IPS-11a (cell line): ENCODE measurements around the gene DBNL.

Source experiments
- H3K4me3 ChIP-seq: one replicate; pipeline ENCODE4 v1.5.1; 2013; ENCODE audit warnings: low read depth, low read length, control low read depth

The DBNL gene

DNA sequence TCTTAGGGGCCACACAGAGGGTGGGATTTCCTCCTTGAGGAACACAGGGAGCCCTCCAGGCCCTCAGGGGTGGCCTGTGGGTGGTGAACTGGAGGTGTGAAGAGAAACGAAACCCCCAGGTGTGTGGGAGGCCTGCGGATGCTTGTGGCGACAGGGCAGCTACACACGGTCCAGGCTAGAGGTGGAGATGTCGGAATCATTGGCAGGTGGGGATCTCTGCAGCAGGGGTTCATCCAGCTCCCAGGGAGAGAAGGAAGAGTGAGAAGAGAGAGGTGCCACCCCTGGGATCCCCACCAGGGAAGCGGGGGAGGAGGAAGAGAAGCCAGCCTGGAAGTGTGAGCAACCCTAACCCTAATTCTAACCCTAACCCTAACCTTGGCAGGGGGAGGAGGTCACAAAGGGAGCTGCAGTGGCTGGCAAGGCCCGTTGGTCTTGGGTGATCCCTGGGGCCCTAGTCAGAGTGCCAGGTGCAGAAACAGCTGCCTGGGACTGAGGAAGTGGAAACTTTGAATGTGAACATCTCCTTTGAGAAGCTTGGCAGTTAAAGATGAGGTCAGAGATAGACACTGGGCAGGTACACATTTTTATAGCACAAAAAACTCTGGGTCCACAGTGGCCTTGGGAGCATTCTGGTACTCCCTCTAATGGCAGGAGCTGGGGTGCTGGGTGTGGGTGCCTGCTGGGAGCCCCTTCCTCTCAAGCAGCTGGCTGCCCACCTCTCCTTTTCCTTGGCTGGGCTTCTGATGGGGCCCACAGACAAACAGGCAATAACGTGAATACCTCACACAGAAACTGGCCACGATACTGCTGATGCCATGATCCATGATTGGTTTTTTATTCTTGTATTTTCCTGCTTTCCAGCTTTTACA lies 52.8 kb downstream of the DBNL start:
- H3K4me3 ChIP-seq = no peak overlapping the region

DNA sequence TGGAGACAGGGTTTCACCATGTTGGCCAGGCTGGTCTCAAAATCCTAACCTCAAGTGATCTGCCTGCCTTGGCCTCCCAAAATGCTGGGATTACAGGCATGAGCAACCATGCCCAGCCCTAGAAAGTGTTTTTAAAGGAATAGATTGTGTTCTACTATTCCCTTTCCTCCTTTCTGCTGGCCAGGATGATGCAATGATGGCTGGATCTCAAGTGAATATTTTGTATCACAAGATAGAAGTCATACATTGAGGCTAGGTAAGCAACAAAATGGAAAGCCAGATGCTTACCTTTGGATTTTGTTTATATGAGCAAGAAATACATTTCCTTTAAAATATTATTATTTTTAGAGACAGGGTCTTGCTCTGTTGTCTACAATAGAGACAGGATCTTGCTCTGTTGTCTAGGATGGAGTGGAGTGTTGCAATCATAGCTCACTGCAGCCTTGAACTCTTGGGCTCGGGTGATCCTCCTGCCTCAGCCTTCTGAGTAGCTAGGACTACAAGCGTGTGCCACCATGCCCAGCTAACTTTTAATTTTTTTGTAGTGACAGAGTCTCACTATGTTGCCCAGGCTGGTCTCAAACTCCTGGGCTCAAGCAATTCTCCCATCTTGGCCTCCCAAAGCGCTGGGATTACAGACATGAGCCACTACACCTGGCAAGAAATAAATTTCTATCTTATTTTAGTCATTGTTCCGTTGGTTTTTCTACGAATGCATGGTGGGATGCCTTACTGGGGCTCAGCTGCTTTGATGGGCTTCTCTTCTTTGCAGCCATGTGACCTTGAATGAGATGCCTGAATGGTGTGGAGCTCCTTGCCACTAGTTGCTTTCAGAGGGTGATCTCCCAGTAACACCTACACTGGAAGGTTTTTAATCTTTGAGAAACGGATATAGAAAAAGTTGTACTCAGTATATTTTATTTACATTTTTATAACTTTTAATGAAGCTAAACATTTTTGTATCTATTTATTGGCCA lies 53.9 kb downstream of the DBNL start:
- H3K4me3 ChIP-seq = no peak overlapping the region

DNA sequence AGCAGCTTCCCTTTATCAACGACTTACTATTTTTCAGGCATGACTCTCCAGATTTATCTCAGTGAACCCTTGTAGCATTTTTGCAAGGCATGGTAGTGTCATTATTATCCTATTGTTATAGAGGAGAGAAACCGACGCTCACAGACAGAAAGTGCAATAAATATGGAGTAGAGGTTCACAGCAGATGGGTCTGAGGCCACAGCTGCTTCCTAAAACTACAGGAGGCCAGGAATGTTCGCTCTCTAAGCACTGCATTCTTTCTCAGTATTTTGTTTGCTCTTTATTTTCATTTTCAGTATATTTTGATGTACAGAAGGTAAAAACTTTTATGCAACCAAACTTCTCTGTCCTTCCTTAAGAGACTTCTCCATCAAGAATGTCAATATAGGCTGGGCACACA lies 55.2 kb downstream of the DBNL start:
- H3K4me3 ChIP-seq = no peak overlapping the region

- H3K4me3 ChIP-seq = no peak overlapping the region
These were observed 56.2 kb downstream of the DBNL start for GRCh38 chr7:44100458-44101302.

DNA sequence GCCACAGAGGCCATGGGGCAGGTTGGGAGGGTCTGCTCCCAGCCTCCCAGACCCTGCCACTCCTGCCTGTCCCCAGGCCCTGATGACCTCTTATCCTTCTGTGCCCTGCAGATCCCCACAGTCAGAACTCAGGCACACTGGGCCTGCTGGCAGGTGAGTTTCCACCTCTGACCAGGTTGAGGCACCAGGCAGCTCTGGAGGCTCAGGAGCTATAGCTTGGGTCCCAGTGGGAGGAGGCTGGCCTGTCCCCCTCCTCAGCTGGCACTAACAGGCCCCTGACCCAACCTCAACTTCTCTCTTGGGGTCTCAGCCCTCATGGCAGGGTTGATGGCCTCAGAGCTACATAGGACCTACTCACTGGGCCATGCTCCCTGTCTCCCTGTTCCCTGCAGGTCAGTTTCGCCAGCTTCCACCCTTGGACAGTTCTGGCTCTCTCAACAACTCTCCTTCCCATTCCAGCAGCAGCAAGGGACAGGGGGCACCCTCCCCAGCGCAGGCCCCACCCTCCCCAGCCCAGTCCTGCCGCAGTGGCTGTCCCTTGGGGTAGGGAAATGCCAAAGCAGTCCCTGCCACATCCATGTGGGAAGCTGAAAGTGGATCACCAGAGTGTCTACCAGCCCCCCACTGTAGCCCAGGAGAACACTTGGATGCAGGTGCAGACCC lies 56.9 kb downstream of the DBNL start:
- H3K4me3 ChIP-seq = no peak overlapping the region

DNA sequence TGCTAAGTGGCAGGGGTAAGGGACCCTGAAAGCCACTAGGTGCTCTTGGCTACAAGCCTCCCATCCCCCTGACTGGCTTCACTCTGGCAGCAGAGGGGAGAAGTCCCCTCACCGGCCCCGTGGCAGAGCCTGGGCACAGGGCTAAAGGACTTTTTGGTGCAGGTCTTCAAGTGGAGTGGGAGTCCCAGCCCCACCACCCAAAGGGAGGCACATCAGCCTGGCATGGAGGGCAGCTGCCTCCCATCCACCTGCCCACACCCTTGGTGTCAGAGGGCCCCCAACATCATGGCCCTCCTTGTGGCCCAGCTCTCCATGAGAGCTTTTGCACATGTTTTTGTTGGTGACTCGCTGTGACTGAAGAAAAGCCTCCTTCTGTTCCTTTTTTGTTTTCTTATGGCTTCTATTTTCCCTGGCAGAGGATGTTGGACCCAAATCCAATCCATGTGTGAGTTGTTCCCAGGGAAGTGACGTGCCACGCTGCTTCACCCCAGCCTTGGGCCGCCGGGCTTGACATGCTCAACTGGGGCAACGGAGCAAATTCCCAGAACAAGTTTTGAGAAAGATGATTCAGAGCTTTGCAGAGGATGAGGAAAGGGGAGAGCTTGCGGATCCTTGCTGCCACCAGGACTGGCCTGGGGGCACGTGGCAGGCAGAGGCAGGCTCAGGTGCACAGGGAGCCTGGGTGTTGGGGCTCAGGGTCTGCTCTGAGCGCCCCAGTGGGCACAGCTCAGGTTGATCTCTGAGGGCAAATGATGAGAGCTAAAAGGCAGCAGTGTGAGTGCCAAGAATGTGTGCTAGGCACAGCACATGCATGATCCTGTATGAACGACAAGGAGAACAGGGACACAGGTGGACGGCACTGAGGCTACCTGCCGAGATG lies 57.7 kb downstream of the DBNL start:
- H3K4me3 ChIP-seq = no peak overlapping the region

- no peak overlapping the region for H3K4me3 ChIP-seq
These were observed 58.5 kb downstream of the DBNL start for GRCh38 chr7:44102846-44103565.

DNA sequence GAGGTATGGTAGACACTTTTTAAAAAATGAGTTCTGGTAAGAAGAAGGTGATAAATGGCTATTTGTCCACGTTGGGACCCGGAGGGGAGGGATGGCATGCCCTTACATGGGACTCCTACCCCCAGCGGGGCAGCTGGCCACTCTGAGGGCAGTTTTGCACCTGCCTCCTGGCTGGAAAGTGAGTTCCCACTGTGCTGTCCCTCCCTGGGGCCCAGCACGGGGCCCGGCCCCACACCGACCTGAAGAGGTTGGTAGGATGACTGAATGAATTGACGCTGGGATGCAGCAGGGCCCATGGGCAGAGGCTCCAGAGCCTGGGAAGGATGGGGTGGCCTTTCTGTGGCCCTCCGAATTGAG lies 59.0 kb downstream of the DBNL start:
- peak overlapping the region; percentile 41 for H3K4me3 ChIP-seq

- H3K4me3 ChIP-seq = peak within 1 kb of the TSS; percentile 41
These were observed 59.7 kb downstream of the DBNL start, which contains the start of gene AEBP1 for GRCh38 chr7:44103923-44104859. Gene AEBP1 (plus strand): TSS chr7:44104345. CDS start chr7:44104666, 321 bp downstream.

DNA sequence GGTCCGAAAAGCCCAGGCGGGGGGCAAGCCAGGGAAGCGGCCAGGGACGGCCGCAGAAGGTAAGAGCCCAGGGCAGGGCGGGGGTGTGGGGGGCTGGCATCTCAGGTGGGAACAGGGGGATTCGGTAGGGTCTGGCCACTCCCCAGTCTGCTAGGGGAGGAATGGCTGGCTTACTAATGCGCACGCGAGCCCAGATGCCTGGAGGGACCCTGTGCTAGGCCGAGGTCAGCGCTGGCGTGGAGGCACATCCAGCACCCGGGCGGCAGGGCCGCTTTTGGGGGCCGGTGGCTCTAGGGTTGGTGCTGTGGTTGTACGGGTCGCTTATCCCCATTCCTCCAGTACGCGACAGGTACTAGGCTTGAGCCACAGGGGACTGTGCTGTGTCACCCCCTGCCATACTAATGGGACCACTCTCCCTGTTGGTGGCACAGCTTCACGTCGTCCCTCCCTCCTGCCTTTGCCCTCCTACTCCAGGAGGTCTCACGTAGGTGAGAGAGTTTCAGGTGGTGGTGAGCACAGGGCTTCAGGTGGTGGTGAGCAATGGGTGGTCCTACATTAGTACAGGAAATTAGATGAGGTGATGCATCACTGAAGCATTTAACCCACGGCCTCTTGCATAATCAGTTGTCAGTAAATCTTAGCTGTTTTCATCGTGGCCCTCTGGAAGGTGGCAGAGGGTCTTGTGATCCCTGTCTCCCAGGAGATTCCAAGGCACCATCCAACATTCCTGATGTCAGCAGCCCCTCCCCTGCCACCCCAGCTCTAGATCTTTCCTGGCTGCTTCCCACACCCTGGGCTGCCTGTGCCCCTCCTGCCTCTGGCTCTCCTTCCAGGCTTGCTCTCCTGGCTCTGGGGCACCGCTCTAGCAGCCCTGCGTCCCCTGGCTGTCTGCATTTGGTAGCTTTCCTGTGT lies 60.6 kb downstream of the DBNL start:
- peak overlapping the region; percentile 36 for H3K4me3 ChIP-seq

DNA sequence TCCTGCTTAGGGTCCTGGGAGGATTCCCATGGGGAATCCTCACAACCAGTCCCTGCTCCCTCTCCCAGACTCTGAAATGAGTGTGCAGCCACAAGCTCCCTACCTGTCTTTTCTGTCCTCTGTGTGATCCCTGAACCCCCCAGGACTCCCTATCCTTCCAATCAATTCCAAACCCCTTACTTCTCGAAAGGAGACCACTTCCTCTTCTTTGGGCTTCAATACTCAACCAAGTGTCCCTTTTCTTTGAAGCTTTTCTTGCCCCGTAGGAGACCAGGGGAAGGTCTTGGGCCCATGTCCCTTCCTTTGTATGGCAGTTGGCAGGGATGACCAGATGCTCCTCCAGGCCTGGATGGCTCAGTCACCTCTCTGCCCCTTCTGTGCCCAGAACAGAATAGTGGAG lies 61.3 kb downstream of the DBNL start:
- no peak overlapping the region for H3K4me3 ChIP-seq

- H3K4me3 ChIP-seq = no peak overlapping the region
These were observed 62.0 kb downstream of the DBNL start for GRCh38 chr7:44106311-44107065.

GRCh38 chr7:44107116-44107960 lies 62.8 kb downstream of the DBNL start:
- H3K4me3 ChIP-seq = no peak overlapping the region

DNA sequence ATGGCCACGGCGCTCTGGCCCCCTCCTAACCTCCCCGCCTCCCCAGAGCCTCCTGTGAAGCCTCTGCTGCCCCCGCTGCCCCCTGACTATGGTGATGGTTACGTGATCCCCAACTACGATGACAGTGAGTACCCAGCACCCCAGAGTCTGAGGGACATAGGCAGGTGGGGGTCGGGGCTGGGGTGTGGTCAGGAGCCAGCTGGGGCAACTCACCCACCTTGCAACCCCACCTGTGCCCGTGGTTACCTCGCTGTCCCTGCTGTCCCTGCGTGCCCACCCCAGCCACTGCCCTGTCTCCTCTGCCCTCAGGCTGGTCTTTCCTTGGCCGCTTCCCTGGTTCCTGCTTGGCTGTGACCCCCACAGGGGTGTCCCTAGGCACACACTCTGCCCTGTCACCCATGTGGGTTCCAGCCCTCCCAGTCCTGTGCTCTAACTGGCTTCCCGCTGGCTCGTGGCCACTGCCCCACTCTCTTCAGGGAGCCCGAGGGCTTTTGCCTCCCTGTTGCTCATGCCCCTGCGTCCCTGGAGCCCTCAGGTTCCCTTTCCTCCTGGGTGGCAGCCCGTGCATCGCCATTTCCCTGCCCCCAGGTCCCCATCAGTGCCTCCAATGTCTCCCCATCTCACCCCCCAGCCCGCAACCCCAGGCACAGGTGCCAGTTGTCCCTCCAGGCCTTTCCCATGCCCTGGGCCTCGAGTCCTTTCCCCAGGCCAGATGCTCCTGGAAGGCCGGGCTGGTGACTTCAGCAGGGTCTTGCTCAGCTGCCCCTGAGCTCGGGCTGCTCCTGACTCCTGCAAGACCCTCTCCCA lies 63.7 kb downstream of the DBNL start:
- H3K4me3 ChIP-seq = no peak overlapping the region
